Measurements from ENCODE around the gene BTG1. TPM values are rescaled to one million over a fixed set of nuclear protein-coding genes. Genes with fewer than 3 reads are reported as not detected.

BTG1 gene
- total and polyA plus RNA-seq, 2 of the 4 experiments (the other 2 are of a cell fraction): 3.8 to 33.5 TPM

DNA sequence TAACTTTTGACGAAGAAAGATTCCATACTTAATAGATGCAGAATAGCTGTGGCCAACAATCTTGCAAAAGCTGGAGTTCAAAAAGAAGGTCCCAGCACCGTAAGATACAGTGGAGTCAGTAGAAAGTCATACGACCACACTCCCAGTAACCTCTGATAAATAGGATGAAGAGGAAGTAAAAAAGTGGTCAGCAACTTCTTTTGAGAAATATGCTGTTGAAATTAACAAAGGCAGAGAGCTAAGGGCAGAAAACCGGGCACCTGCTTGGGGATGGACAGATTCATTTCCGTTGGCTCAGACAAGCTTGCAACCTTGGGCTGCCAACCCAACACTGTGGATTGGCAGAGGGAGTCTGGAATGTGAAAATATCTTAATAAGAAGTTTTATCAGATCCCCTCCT is 40.0 kb downstream of the BTG1 start:
- ATAC-seq (ENCODE audit: low read depth): no peak

More for the DNA sequence above, 40.0 kb downstream of the BTG1 start:
- TF ChIP-seq RAD21 (IDR thresholded peaks at IDR 0.05; ENCODE audit: low read length) (no peak), RFX5 (IDR thresholded peaks at IDR 0.05; ENCODE audit: low read depth, low read length) (no peak), RCOR1 (IDR thresholded peaks at IDR 0.05; ENCODE audit: insufficient replicate concordance, low read length) (no peak), MXI1 (IDR thresholded peaks at IDR 0.05; ENCODE audit: borderline replicate concordance, low read depth, low read length) (no peak), CHD1 (IDR thresholded peaks at IDR 0.05; ENCODE audit: low read depth, low read length) (no peak), CEBPB (IDR thresholded peaks at IDR 0.05; ENCODE audit: low read depth, low read length) (no peak), MAZ (IDR thresholded peaks at IDR 0.05; ENCODE audit: borderline replicate concordance, low read depth, low read length) (no peak), SMC3 (IDR thresholded peaks at IDR 0.05; ENCODE audit: low read depth, low read length) (no peak)
- TF ChIP-seq, protein P1, sequence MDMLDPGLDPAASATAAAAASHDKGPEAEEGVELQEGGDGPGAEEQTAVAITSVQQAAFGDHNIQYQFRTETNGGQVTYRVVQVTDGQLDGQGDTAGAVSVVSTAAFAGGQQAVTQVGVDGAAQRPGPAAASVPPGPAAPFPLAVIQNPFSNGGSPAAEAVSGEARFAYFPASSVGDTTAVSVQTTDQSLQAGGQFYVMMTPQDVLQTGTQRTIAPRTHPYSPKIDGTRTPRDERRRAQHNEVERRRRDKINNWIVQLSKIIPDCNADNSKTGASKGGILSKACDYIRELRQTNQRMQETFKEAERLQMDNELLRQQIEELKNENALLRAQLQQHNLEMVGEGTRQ (IDR thresholded peaks at IDR 0.05; ENCODE audit: low read depth, low read length): no peak
- TF ChIP-seq, protein P2, sequence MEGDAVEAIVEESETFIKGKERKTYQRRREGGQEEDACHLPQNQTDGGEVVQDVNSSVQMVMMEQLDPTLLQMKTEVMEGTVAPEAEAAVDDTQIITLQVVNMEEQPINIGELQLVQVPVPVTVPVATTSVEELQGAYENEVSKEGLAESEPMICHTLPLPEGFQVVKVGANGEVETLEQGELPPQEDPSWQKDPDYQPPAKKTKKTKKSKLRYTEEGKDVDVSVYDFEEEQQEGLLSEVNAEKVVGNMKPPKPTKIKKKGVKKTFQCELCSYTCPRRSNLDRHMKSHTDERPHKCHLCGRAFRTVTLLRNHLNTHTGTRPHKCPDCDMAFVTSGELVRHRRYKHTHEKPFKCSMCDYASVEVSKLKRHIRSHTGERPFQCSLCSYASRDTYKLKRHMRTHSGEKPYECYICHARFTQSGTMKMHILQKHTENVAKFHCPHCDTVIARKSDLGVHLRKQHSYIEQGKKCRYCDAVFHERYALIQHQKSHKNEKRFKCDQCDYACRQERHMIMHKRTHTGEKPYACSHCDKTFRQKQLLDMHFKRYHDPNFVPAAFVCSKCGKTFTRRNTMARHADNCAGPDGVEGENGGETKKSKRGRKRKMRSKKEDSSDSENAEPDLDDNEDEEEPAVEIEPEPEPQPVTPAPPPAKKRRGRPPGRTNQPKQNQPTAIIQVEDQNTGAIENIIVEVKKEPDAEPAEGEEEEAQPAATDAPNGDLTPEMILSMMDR (conservative IDR thresholded peaks at IDR 0.05; ENCODE audit: low read depth, low read length): no peak
- H3K14ac ChIP-seq (replicated peaks; ENCODE audit: low read depth, low read length): no peak overlapping the region
- DNase-seq: no peak
- BruUV-seq (replicated peaks): no TSS peak
- H3K27ac ChIP-seq (ENCODE audit: insufficient read depth, low read length): no peak overlapping the region
- no CpG with 5 or more reads among the region's 5 CpGs for WGBS, 2 experiments (ENCODE audit: extremely low coverage in 2 of 2, insufficient read length in 1 of 2)
- no peak overlapping the region for H4K5ac ChIP-seq (ENCODE audit: low read depth, low read length)
- no peak overlapping the region for H3K4me2 ChIP-seq (ENCODE audit: low read depth, low read length)
- H2BK5ac ChIP-seq (ENCODE audit: low read depth, low read length, poor library complexity, severe bottlenecking): no peak overlapping the region
- dilution Hi-C loops (cut with HindIII; ENCODE audit: low sequenced_read_pairs, unreplicated experiment): no loop called here
- H2AK5ac ChIP-seq (ENCODE audit: low read depth, low read length): no peak overlapping the region
- no peak overlapping the region for H2BK120ac ChIP-seq (ENCODE audit: low read depth, low read length)
- no peaks in the 10 kb centered on the region for H3K9me3 ChIP-seq (ENCODE audit: control insufficient read depth, insufficient read depth, low read length)
- H2AK9ac ChIP-seq (replicated peaks; ENCODE audit: low read depth, low read length, poor library complexity): no peak overlapping the region
- H4K8ac ChIP-seq (ENCODE audit: low read depth in 2 of 2, low read length in 2 of 2): peak overlapping the region in 1 of 2 experiments; percentile 26; a peak in 1 of 4 replicates
- no peak overlapping the region for H4K91ac ChIP-seq (ENCODE audit: insufficient read depth, low read depth, low read length)
- no peaks in the 10 kb centered on the region for H4K20me1 ChIP-seq (ENCODE audit: insufficient read depth, low read length)
- H3K56ac ChIP-seq (ENCODE audit: extremely low read depth, insufficient read depth, low read length): no peak overlapping the region
- no peak overlapping the region for H2AFZ ChIP-seq (replicated peaks; ENCODE audit: low read length, poor library complexity)
- no peak overlapping the region for H3K9ac ChIP-seq (ENCODE audit: low read depth, low read length)
- peaks cover 19 to 30% of the 10 kb centered on the region in 2 experiments; a peak in 3 of 4 replicates for H3K79me1 ChIP-seq (ENCODE audit: low read depth in 1 of 2, low read length in 2 of 2)
- H3K4me1 ChIP-seq (ENCODE audit: control insufficient read depth, insufficient read depth, low read length): peaks cover 12% of the 10 kb centered on the region
- no peak overlapping the region; the same call in 2 of the 3 replicates for H2BK15ac ChIP-seq (ENCODE audit: low read depth, low read length)
- H3K4me3 ChIP-seq (ENCODE audit: insufficient read depth, low read depth, low read length): no peak overlapping the region
- no peak overlapping the region for H2BK20ac ChIP-seq (ENCODE audit: low read depth, low read length)
- ChIA-PET CTCF (interaction anchor here (2.5 kb wide), 1 partner anchor 9 kb away, joined by 7 read pairs; no protein-coding TSS in a partner anchor), POLR2A (ENCODE audit: unreplicated experiment) (no interaction called here)
- in situ Hi-C loops (cut with MboI; ENCODE audit: low sequenced_read_pairs): no loop called here
- H3K36me3 ChIP-seq (ENCODE audit: control insufficient read depth, insufficient read depth, low read length): no peaks in the 10 kb centered on the region
- no peak overlapping the region for H3K18ac ChIP-seq (ENCODE audit: low read depth, low read length)
- no peak overlapping the region for H3K4ac ChIP-seq (ENCODE audit: low read depth, low read length)
- H3K9me1 ChIP-seq (ENCODE audit: insufficient read depth, low read length): peaks cover 5% of the 10 kb centered on the region; the same call in 1 of the 2 replicates
- no peak overlapping the region for H3K23ac ChIP-seq (ENCODE audit: low read depth, low read length)
- H3K27me3 ChIP-seq (ENCODE audit: control insufficient read depth, insufficient read depth, low read length): no peaks in the 10 kb centered on the region
- intact Hi-C loops (cut with micrococcal nuclease): loop anchor here (1.0 kb wide), 1 partner anchor 10 kb away; no protein-coding TSS in a partner anchor
